Lung microvascular endothelial cell (primary cell): ENCODE results near the gene ZNF593OS. TPM values are rescaled to one million over a fixed set of nuclear protein-coding genes. Genes with fewer than 3 reads are reported as not detected.

Source experiments
- DNase-seq, 2 donors: peaks; one replicate each; pipeline versions ENCODE4 v3.0.0 to v3.0.0-alpha.2; 2010; ENCODE audit warnings: low read depth in 2 of 2
- total RNA-seq: library from RNA; depleted of rRNA; stranded (reverse); fragments of >200 nt; gene quantifications from 2 replicates; pipeline ENCODE4 v1.2.1, GENCODE V29; 2014

Gene ZNF593OS
- not detected in 2 replicates for total RNA-seq

DNA sequence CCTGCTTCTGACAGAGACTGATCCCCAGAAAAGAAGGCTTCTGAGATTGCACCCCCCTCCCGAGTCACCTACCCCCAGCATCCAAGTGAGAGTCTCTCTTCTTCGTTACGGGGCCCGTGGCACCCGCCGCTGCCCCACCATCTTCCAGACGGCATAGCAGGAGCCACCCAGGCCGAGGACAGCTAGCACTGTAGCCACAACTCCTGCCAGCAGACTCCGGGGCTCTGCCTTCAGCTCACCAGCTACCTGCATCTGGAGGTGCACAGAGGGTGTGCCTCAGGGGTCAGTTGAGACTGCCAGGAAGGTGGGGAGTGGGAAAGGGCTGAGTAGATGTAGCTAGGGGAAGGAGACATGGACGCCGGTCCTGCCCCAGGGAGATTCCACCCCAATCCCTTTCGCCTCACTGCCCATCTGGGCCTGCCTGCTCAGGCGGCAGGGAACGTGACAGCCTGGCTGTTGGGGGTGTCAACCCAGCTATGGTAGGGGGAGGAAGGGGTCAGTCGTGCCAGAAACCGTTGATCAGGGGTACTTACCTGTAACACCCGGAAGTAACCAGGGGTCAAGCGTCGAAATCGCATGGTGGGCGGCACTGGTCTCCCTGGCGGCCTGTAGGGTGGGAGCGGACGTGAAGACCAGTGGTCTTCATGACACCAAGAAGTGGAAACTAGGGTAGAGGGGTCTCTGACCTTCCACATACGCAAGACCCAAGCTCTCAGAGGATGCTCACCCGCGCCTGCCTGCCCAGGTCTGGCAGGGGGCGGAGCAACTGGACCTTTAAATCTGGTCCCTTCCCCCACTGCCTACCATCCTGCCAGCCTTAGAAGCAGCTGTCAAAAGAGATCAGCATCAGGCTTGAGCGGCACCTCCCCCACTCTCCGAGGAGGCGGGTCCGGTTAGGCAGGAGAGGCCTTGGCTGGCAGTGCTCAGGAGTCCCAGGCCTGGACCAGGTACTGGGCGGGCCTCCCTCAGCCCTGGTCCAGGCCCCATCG is at the start of gene ZNF593OS:
Gene ZNF593OS, minus strand, starts transcription at position 749 of the 989 bp plus-strand sequence. Its CDS starts 171 bp downstream, at position 578.
- DNase-seq = no peak

DNA sequence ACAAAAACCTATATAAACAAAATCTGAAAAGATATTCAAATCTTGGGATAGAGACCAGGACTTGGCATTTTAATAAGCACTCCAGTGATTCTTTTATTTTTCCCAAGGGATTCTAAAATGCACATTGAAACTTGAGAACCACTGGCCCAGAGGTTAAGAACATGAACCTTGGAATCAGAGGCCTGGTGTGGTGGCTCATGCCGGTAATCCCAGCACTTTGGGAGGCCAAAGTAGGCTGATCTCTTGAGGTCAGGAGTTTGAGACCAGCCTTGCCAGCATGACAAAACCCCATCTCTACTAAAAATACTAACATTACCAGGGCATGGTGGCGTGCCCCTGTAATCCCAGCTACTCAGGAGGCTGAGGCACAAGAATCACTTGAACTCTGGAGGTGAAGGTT is 49.5 kb upstream of the ZNF593OS start:
- no peak for DNase-seq

DNA sequence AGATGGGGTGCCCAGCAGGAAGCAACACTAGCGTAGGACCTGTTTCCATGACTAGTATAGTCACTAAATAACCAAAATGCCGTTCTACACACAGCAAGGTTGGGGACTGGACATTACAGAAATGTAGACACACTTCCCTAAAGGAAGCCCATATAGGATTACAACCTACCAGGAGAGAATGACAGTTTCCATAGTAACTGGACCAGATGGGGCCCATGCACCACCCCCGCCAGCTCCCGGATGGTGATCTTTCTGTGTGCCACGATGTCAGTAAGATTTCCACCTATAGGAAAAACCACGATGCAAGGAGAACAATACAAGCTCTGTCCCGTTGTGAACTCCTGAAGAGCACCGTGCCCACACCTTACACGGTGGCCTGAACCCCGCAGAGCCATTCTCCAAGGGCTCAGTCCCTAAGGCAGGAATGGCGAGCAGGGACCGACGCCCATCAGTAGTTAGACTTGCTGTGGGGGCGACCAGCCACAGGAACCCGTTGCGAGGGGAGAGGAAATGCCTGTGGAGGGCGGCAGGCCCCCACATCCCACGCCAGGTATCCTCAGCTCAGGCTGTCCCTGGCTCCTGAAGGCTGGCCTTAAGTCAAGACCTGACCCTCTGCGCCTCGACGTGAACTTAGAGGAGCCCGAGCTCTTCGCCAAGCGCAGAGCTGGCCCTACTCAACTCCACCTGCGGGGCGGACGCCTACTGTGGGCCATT is 48.7 kb upstream of the ZNF593OS start:
- DNase-seq = no peak

DNA sequence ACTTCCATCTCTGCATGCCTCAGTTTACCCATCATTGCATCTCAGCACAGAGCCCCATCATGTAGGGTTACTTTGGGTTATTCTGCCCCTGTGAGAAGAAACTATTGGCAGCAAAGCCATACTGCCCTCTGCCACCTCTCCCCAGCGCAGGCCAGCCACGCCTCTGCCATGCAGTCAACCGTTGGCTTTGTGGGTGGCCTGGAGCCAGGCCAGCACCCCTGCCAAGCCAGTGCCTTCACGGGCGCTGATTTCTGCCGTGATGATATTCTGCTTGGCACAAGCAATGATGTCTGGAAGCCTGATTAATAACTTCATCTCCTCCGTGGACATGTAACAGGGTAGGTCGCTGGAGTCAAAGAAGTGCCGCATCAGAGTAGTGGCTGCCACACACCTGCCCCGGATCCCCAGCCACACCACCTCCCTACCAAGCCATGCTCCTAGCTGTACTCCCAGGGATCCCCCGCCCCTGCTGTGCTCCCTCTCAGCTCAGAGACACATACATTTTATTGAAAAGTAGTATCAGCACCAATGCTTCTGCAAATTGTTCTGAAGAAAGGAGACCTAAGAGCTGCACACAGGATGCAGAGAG is 47.4 kb upstream of the ZNF593OS start:
- no peak for DNase-seq

DNA sequence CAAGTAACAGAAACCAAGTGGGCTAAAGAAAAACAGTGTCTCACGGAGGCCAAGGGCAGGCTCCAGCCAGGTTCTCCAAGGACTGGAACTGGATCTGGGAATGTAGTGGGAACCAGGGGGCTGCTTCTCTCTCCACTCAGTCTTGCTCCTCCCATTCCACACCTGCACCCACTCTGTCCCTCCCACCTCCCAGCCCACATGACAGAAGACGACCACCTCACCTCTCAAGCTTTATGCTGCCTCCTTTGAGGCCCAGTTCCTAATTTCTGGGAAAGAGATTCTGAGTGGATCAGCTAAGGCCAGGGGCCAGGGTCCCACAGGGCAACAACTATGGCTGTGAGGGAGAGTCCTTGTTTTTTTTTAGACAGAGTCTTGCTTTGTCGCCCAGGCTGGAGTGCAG is 43.6 kb upstream of the ZNF593OS start:
- no peak for DNase-seq

DNA sequence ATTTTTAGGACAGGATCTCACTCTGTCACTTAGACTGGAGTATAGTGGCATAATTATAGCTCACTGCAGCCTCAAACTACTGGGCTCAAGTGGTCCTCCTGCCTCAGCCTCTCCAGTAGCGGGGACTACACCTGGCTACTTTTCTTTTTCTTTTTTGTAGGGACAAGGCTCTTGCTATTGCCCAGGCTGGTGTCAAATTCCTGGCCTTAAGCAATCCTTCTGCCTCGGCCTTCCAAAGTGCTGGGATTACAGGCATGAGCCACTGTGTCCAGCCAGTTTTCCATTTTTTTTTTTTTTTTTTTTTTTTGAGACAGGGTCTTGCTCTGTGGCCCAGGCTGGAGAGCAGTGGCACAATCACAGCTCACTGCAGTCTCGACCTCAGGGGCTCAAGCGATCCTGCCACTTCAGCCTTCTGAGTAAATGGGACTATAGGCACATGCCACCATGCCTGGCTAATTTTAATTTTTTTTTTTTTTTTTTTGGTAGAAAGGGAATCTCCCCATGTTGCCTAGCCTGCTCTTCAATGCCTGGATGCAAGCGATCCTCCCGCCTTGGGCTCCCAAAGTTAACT is 41.8 kb upstream of the ZNF593OS start:
- DNase-seq = no peak

DNA sequence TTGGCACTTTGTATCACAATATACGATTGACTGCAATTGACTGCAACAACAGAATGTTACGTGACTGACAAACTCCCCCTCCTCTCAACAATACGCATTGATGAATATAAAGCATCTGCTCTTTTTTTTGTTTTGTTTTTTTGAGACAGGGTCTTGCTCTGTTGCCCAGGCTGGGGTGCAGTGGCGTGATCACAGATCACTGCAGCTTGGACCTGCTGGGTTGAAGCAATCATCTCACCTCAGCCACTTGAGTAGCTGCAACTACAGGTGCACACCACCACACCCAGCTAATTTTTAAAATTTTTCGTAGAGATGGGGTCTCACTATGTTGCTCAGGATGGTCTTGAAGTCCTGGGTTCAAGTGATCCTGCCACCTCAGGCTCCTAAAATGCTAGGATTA is 41.1 kb upstream of the ZNF593OS start:
- DNase-seq = no peak

DNA sequence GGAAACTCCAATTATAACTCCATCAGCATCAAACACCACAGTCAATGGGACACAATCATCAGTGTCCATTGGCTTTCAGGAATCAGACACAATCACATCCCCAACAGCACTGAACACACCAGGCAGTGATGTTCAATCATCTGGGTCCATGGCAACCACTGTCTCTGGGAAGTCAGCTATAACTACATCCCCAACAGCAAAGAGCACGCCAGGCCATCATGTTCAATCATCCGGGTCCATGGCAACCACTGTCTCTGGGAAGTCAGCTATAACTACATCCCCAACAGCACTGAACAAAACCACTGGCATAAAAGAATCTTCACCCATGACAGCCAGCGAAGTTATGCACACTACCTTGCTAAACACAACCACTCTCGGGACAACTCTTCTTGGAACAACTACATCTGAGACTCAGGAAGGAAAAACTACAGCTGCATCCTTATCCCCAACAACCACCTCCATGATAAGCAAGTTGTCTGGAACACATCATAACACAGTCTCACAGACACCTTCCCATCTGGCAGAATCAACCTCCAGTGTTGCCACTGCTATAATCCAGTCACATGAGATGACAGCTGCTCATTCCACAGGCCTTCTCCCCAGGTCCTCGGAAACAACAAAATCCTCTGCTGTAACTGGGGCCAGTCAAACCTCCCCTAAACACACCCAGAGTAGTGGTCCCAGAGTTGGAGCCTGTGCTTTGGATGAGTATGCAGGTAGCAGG is 38.7 kb upstream of the ZNF593OS start:
- no peak for DNase-seq

DNA sequence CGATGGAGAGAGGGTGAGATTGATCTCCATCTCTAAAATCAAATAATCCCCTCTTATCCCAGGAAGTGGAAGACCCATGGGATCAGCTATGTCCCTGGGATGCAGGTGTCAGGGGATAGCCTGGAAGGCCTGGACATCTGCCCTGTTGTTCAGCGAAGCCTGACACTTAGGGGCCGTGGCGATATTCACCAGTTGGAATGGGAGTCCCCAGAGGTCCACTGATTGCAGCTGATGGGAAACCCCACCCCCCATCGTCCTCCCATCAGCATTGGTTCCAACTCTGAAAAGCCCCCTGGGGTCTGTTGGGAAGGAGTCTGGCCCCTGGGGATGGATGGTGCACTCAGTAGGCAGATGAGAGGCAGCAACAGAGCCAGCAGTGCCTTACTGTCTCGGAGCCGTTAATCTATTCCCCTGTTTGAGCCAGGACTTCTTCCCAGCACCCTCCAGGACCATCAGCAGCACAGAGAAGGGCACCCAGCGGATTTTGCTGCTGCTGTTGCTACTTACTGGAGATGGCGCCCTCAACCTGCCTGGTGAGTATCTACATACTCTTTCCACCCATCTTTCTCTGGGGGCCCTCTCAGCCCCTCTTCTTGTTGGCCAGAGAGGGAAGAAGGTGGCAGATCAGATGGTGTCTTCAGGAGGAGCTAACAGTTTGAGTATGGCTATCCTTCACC is 32.1 kb upstream of the ZNF593OS start:
- no peak for DNase-seq

DNA sequence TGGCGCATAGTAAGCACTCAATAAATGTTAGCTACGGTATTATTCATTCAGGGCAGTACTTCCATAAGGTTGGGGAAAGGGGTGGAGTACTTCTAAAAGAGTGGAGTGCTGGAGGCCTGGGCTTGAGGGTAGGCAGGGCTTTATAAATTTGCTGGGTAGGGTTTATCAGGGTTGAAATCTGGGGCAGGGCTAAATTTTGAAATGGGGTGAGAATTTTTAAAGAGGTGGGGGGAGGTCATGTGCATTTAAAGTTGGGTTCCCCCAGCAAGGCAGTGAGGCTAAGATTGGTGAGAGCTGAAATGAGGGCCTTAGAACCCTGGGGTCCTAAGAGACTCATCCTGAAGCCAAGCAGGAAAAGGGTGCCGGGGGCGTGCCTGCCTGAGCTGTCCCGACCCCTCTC is 28.8 kb upstream of the ZNF593OS start:
- DNase-seq = no peak

DNA sequence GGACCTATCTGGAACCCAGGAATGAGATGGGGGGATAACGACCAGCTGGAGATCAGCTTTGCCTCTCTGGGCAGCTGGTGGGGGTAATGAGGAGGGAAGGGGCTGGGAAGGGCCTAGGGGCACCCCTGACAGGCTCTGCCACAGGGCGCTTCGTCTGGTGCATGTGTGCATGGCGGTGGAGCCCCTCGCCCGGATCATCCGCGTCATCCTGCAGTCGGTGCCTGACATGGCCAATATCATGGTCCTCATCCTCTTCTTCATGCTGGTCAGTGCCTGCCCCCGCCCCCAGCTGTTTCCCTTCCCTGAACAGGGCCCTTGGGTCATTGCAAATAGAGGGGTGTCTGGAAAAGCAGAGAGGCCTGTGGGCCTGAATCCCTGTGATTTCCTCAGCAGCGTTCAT is 26.2 kb upstream of the ZNF593OS start:
- DNase-seq = no peak

DNA sequence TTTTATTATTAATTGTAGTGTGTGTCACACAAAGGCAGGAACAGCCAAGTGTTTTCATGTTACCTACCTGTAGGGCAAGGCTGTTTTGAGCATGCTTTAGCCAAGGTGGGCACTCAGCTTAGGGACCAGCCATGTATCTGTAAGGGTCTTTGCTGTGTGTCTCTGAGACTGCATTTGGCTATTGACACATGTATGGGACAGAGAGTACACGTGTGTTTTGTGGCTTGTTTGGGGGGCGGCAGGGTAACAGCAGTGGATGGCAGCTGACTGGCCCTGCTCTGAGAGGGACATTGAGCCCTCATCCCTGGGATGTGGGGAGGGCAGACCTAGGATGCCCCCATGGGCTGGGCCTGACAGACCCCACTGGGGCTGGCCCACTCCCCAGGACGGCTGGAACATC is 25.7 kb upstream of the ZNF593OS start:
- no peak for DNase-seq

DNA sequence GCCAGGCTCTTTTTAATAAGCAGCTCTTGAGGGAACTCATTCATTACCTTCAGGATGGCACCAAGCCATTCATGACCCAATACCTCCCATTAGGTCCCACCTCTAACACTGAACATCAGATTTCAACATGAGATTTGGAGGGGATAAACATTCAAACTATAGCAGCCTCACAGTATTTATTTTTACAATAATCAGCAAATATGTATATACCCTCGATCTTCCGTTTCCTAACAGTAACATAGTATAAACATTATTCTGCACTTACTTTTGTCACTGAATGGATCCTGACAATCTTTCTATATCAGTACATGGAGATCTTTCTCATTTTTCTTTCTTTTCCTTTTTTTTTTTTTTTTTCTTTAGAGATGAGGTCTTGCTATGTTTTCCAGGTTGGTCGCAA is 24.2 kb upstream of the ZNF593OS start:
- DNase-seq = no peak

DNA sequence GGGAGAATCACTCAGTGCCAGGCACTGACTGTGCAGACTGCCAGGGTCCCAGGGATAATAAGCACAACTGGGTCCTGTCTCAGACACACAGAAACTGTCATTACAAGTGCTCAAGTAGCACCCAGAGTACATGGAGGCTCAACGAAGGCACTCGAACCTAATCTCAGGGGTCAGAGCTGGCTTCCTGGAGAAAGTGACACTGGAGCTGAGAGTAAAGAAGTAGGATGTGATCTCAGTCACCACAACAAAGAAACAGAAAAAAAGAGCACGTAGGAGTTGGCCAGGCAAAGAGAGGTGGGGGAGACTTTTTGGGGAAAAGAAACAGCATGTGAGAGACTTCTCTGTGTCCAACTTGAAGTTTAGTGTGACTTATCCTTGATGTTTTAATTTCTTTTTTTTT is 20.1 kb upstream of the ZNF593OS start:
- no peak for DNase-seq

DNA sequence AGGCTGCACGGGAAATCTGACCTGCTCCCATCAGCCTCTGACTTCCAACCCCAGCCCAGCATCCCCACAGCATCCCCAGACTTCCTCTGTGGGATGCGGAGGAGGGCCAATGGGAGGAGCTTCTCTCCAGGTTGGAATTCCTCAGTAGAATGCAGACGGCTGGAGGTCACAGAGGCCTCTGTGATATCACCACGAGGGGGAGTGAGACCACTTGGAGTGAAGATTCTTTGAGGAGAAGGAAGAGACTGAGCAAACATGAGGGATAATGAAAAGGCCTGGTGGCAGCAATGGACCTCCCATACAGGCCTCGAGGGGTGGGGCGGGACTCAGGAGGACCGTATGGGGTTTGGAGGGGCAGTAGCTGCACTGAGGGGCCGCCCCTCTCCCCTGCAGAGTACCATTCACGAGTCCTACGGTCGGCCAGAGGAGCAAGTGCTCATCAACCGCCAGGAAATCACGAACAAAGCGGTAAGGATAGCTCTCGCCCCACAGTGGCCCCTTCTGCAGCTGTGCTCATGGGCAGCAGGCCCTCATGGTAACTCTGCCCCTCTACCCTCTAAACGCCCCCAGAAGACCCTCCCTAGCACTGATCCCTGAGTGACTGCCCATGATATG is 18.8 kb upstream of the ZNF593OS start, which contains the start of gene CATSPER4:
Gene CATSPER4, plus strand, starts transcription at position 230 of the 615 bp plus-strand sequence. Its CDS starts 26 bp downstream, at position 256.
- no peak for DNase-seq

DNA sequence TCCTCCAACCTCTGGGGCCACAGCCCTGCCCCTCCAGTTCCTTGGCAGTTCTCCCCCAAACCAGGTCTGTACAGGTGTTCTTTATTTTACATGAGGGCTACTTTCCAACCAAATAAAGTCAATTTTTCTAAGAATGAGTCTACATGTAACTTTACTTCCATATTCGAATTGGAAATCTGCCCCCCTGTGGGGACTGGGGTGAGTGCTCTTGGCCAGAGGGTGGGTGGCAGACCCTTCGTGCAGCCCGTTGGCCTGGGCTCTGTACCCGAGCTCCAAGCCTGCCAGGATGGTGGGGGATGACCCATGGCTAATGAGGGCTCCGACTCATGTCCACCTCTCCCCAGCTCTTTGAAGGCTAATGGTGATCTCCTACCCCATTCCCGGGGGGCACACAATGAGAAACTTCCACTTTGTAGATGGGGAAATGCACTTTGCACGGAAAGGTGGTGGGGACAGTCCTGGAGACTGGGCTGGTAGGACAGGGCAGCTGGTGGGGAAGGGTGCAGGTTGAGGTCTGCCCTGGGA is 18.2 kb upstream of the ZNF593OS start:
- no peak for DNase-seq

DNA sequence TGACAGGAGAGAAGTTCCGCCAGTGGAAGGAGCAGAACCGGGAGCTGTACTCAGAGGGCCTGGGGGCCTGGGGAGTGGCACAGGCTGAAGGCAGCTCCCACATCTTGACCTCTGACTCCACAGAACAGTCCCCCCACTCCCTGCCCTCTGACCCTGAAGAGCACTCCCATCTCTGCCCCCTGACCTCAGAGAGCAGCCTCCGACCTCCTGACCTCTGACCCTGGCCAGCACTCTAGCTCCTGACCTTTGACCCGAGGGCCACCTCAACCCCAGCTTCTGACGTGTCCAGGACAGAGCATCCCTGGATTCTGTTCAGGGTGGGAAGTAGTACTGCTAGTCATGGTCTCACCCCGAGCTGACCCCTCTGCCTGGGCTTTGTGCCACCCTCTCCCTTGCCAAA is 17.7 kb upstream of the ZNF593OS start:
- no peak for DNase-seq

DNA sequence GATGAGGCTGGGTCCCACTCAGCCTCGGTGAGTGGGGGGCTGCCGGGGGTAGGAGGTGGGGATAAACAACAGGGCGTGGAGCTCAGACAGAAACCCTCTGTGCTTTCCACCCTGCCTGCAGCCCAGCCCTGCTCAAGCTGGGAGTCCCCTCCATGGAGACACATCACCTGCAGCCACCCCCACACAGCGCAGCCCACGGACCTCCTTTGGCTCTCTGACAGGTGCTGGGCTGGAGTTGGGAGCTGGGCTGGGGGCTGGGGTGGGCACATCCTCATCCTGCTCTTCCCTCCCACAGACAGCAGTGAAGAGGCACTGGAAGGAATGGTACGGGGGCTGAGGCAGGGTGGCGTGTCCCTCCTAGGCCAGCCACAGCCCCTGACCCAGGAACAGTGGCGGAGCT is 16.8 kb upstream of the ZNF593OS start:
- DNase-seq = no peak

DNA sequence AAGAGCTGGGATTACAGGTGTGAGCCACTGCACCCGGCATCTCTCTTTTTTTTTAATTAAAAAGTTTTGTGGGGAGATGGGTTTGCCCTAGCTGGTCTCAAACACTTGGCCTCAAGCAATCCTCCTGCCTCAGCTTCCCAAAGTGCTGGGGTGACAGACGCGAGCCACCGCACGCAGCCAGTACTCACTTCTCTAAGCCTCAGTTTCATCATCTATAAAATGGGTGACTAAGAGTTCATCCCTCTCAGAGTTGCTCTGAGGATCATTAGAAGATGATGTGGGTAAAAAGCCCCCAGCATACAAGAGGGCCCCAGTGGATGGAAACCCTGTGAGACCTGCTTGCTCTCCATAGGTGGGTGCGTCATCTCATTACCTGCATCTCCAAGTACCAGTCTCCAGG is 16.2 kb upstream of the ZNF593OS start:
- no peak for DNase-seq

DNA sequence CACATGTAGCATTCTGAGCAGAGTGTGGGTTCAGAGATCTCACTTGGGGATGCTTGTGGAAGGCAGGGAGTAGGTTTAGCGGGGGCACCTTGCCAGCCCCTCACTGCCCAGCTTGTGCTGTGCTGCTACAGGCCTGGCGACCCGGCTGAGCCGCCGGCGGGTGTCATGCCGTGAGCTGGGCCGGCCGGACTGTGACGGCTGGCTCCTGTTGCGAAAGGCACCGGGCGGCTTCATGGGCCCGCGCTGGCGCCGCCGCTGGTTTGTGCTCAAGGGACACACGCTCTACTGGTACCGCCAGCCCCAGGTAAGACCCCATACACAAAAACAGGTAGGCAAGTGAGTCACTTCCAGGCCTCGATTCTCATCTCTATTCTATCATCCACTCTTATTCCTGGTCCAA is 13.3 kb upstream of the ZNF593OS start:
- no peak for DNase-seq
